Keratinocyte (primary cell): ENCODE results near the gene CC2D2A. TPM values are rescaled to one million over a fixed set of nuclear protein-coding genes. Genes with fewer than 3 reads are reported as not detected.
"Not testable (repeated sequence)": the region's sequence is repeated elsewhere in the genome, so short reads cannot be mapped to it uniquely, and the experiment has no call there.

Experiments used
- DNase-seq: peaks from one replicate; pipeline ENCODE4 v3.0.0-alpha.2; 2011; ENCODE audit warnings: low read depth, missing footprints, low spot score
- FAIRE-seq: peaks from 2 replicates; lab custom pipeline; 2011; peaks lifted over from hg19 to GRCh38; lab: Jason Lieb, UNC
- H2AFZ ChIP-seq: 2 replicates; pipeline ENCODE4 v1.6.0; 2012; ENCODE audit warnings: low read length, control low read depth, inconsistent platforms; ENCODE audit not compliant: control insufficient read depth
- H3K27ac ChIP-seq: 2 replicates; pipeline ENCODE4 v1.5.1; 2011; ENCODE audit warnings: low read length; ENCODE audit not compliant: control insufficient read depth, insufficient read depth
- H3K27me3 ChIP-seq: 3 replicates; pipeline ENCODE4 v1.6.0; 2011; ENCODE audit warnings: low read length; ENCODE audit not compliant: control insufficient read depth, insufficient read depth; ENCODE audit errors: extremely low read depth
- H3K36me3 ChIP-seq, 2 experiments: 2 replicates in 1 of 2; 3 replicates in 1 of 2; pipeline ENCODE4 v1.5.1; 2011; ENCODE audit warnings: low read length in 2 of 2, mild to moderate bottlenecking in 1 of 2; ENCODE audit not compliant: control insufficient read depth in 2 of 2, insufficient read depth in 2 of 2; ENCODE audit errors: extremely low read depth in 1 of 2
- H3K4me1 ChIP-seq: 3 replicates; pipeline ENCODE4 v1.5.1; 2011; ENCODE audit warnings: low read length; ENCODE audit not compliant: control insufficient read depth, insufficient read depth; ENCODE audit errors: extremely low read depth
- H3K4me2 ChIP-seq: 3 replicates; pipeline ENCODE4 v1.6.0; 2011; ENCODE audit warnings: low read depth, low read length; ENCODE audit not compliant: control insufficient read depth, insufficient read depth; ENCODE audit errors: extremely low read depth
- H3K4me3 ChIP-seq, 3 experiments: fragments of 200-600 bp in 1 of 3; sonication (generic) in 1 of 3; 2 replicates in 2 of 3; 3 replicates in 1 of 3; pipeline ENCODE4 v1.5.1; 2011 to 2016; ENCODE audit warnings: low read length in 3 of 3, mild to moderate bottlenecking in 3 of 3, control low read depth in 2 of 3, inconsistent platforms in 1 of 3, low read depth in 1 of 3, mixed read lengths in 1 of 3, mixed run types in 1 of 3, moderate library complexity in 1 of 3; ENCODE audit not compliant: control insufficient read depth in 2 of 3, insufficient read depth in 2 of 3; ENCODE audit errors: extremely low read depth in 1 of 3
- H3K79me2 ChIP-seq: 2 replicates; pipeline ENCODE4 v1.6.0; 2012; ENCODE audit warnings: low read length; ENCODE audit not compliant: control insufficient read depth, insufficient read depth
- H3K9ac ChIP-seq: 3 replicates; pipeline ENCODE4 v1.6.0; 2011; ENCODE audit warnings: low read length; ENCODE audit not compliant: control insufficient read depth, insufficient read depth; ENCODE audit errors: extremely low read depth
- H3K9me1 ChIP-seq: 3 replicates; pipeline ENCODE4 v1.6.0; 2011; ENCODE audit warnings: low read length; ENCODE audit not compliant: control insufficient read depth, insufficient read depth; ENCODE audit errors: extremely low read depth
- H3K9me3 ChIP-seq: 2 replicates; pipeline ENCODE4 v1.5.1; 2012; ENCODE audit warnings: low read depth, low read length; ENCODE audit not compliant: control insufficient read depth
- H4K20me1 ChIP-seq: 3 replicates; pipeline ENCODE4 v1.6.0; 2011; ENCODE audit warnings: low read length; ENCODE audit not compliant: control insufficient read depth, insufficient read depth; ENCODE audit errors: extremely low read depth
- EZH2 ChIP-seq: IDR thresholded peaks from one replicate; pipeline ENCODE4 v1.6.1; 2012; ENCODE audit warnings: inconsistent platforms, mild to moderate bottlenecking, low read length, moderate library complexity
- dilution Hi-C: fragments of 300-500 bp; cut with MboI; formaldehyde crosslinking; loops from one replicate; pipeline ENCODE4 v1.7.0; 2020; ENCODE audit warnings: low sequenced_read_pairs; ENCODE audit not compliant: extremely low pct_ligation_motif_present
- polyA plus RNA-seq, 5 experiments: library from polyadenylated mRNA; depleted of rRNA in 3 of 5; stranded (reverse) in 3 of 5; stranded (forward) in 1 of 5; unstranded in 1 of 5; fragments of >200 nt; gene quantifications; 1 replicate in 1 of 5; 2 replicates in 3 of 5; 3 replicates in 1 of 5; pipeline versions ENCODE4 v1.2.1 to v1.2.3, GENCODE V29; 2011 to 2012; ENCODE audit warnings: missing spikeins in 2 of 5, low read depth in 1 of 5, low replicate concordance in 1 of 5
- TF ChIP-seq, protein P1 (sequence below), 3 experiments: IDR thresholded peaks in 1 of 3; conservative IDR thresholded peaks in 1 of 3; optimal IDR thresholded peaks in 1 of 3; 2 replicates in 2 of 3; 3 replicates in 1 of 3; pipeline versions ENCODE3 to v1.5.1; 2011; ENCODE audit warnings: low read length in 3 of 3, mild to moderate bottlenecking in 3 of 3, moderate library complexity in 2 of 3, control low read depth in 1 of 3, inconsistent platforms in 1 of 3; ENCODE audit not compliant: insufficient read depth in 2 of 3; ENCODE audit errors: extremely low read depth in 1 of 3

CC2D2A gene
- polyA plus RNA-seq, 1 donor (not counting 4 experiments of a cell fraction or from before 2014, with no cell fraction given) = 11.8 TPM

DNA sequence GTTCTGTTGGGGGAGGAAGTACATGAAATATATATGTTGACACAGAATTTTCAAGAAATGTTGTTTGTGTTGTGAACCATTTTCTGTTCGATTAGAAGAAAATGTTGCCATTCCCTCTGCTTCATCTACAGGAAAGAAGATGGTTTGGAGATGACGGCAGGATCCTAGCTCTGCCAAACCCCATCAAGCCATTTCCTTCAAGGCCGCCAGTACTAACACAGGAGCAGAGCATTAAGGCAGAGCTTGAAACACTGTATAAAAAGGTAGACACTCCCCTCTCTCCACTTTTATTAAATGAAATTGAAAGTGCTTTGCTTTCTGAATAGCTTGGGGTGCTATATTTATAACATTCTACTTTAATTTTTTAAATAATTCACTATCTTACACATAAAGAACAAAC is 46.8 kb downstream of the CC2D2A start:
- Histone ChIP-seq H4K20me1 (no peaks in the 10 kb centered on the region), H3K9me3 (no peaks in the 10 kb centered on the region), H3K4me3 (no peak overlapping the region), H3K36me3 (peaks cover 0 to 1% of the 10 kb centered on the region in 2 experiments), H3K4me2 (no peak overlapping the region), H3K27me3 (no peaks in the 10 kb centered on the region), H3K79me2 (no peaks in the 10 kb centered on the region), H3K27ac (no peak overlapping the region), H2AFZ (no peak overlapping the region), H3K4me1 (peaks cover 2% of the 10 kb centered on the region), H3K9ac (no peak overlapping the region), H3K9me1 (no peaks in the 10 kb centered on the region)
- dilution Hi-C loops = no loop called here
- TF ChIP-seq EZH2 = no peak
- TF ChIP-seq, protein P1, sequence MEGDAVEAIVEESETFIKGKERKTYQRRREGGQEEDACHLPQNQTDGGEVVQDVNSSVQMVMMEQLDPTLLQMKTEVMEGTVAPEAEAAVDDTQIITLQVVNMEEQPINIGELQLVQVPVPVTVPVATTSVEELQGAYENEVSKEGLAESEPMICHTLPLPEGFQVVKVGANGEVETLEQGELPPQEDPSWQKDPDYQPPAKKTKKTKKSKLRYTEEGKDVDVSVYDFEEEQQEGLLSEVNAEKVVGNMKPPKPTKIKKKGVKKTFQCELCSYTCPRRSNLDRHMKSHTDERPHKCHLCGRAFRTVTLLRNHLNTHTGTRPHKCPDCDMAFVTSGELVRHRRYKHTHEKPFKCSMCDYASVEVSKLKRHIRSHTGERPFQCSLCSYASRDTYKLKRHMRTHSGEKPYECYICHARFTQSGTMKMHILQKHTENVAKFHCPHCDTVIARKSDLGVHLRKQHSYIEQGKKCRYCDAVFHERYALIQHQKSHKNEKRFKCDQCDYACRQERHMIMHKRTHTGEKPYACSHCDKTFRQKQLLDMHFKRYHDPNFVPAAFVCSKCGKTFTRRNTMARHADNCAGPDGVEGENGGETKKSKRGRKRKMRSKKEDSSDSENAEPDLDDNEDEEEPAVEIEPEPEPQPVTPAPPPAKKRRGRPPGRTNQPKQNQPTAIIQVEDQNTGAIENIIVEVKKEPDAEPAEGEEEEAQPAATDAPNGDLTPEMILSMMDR (optimal IDR thresholded peaks at IDR 0.05 in 1 of 3, IDR thresholded peaks at IDR 0.05 in 1 of 3, conservative IDR thresholded peaks at IDR 0.05 in 1 of 3; ENCODE audit: extremely low read depth in 1 of 3, insufficient read depth in 2 of 3, low read length in 3 of 3) = no peak
- FAIRE-seq = no peak
- DNase-seq = no peak

DNA sequence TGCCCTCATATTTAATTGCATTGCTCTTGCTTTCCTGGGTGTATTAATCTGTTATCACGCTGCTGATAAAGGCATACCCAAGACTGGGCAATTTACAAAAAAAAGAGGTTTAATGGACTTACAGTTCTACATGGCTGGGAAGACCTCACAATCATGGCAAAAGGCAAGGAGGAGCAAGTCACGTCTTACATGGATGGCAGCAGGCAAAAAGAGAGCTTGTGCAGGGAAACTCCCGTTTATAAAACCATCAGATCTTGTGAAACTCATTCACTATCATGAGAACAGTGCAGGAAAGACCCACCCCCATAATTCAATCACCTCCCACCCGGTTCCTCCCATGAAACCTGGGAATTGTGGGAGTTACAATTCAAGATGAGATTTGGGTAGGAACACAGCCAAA is 48.0 kb downstream of the CC2D2A start:
- H3K27ac ChIP-seq, H3K4me1 ChIP-seq, H3K4me2 ChIP-seq, H3K4me3 ChIP-seq, dilution Hi-C loops, FAIRE-seq, H3K9ac ChIP-seq, H3K27me3 ChIP-seq, H4K20me1 ChIP-seq, H3K9me3 ChIP-seq, H3K79me2 ChIP-seq, H3K9me1 ChIP-seq, H2AFZ ChIP-seq, H3K36me3 ChIP-seq, DNase-seq: not testable (repeated sequence)

DNA sequence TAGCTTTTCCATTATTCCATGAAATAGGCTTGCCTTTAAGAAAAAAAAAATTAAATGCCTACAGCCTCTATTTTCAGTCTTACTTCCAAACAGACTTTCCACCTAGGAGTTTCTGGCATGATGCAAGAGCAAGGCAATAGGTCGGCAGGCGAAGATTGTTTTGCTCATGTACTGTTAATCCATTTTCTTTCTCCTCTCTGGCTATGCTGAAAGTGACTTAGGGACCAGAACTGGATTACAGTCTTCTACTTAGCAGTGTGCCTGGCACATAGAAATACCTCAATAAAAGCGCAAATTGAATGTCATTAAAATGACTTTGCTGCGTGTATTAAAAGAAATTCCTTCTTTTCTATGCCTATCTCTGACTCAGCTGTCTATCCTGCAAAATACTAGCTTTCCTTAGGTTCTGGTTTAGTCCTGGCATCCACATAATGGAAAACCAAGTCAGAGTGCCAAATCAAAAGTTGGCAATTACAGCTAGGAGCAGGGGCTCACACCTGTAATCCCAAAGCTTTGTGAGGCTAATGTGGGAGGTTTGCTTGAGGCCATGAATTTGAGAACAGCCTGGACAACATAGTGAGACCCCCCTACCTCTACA is 51.9 kb downstream of the CC2D2A start:
- no peaks in the 10 kb centered on the region for H4K20me1 ChIP-seq
- no peaks in the 10 kb centered on the region for H3K27me3 ChIP-seq
- TF ChIP-seq, protein P1 (optimal IDR thresholded peaks at IDR 0.05 in 1 of 3, IDR thresholded peaks at IDR 0.05 in 1 of 3, conservative IDR thresholded peaks at IDR 0.05 in 1 of 3; ENCODE audit: extremely low read depth in 1 of 3, insufficient read depth in 2 of 3, low read length in 3 of 3) = no peak
- no peak for TF ChIP-seq EZH2
- H3K4me1 ChIP-seq = peaks cover 16% of the 10 kb centered on the region
- DNase-seq (no peak), FAIRE-seq (no peak)
- dilution Hi-C loops = no loop called here
- no peak overlapping the region for H3K9ac ChIP-seq
- H3K27ac ChIP-seq = no peak overlapping the region
- H3K4me3 ChIP-seq = no peak overlapping the region
- no peak overlapping the region for H2AFZ ChIP-seq
- no peak overlapping the region for H3K4me2 ChIP-seq
- H3K79me2 ChIP-seq = no peaks in the 10 kb centered on the region
- H3K36me3 ChIP-seq = no peaks in the 10 kb centered on the region
- H3K9me3 ChIP-seq = no peaks in the 10 kb centered on the region
- no peaks in the 10 kb centered on the region for H3K9me1 ChIP-seq
